HEK293 (cell line): Measurements from ENCODE around the gene RAB44.

ENCODE experiments used
- CTCF ChIA-PET: fragments of 350-600 bp; formaldehyde crosslinking; extraction: SDS; loops from one replicate; lab custom pipeline; 2021; ENCODE audit warnings: antibody characterized with exemption; lab: Yijun Ruan, JAX
- POLR2A ChIA-PET: fragments of 300-600 bp; formaldehyde crosslinking; extraction: SDS; loops from one replicate; lab custom pipeline; 2020; ENCODE audit warnings: antibody characterized with exemption, inconsistent platforms; lab: Yijun Ruan, JAX
- H3K27ac ChIP-seq: fragments of 200-500 bp; sonication (Bioruptor generic); 2 replicates; pipeline ENCODE4 v1.5.1; 2014; ENCODE audit warnings: low read depth, low read length, control low read depth, inconsistent platforms; ENCODE audit errors: extremely low read depth
- H3K36me3 ChIP-seq, 2 experiments: fragments of 200-500 bp in 1 of 2; sonication (Bioruptor generic) in 1 of 2; 1 replicate in 1 of 2; 2 replicates in 1 of 2; pipeline ENCODE4 v1.5.1; 2014 to 2017; ENCODE audit warnings: inconsistent platforms in 2 of 2, low read length in 2 of 2; ENCODE audit not compliant: control insufficient read depth in 2 of 2, insufficient read depth in 1 of 2
- H3K4me1 ChIP-seq: fragments of 200-500 bp; sonication (Bioruptor generic); 2 replicates; pipeline ENCODE4 v1.5.1; 2014; ENCODE audit warnings: mild to moderate bottlenecking, low read length, inconsistent platforms; ENCODE audit not compliant: control insufficient read depth, insufficient read depth
- H3K4me3 ChIP-seq: 2 replicates; pipeline ENCODE4 v1.5.1; 2011; ENCODE audit warnings: low read depth, mild to moderate bottlenecking, control low read depth, low read length, moderate library complexity
- H3K9me3 ChIP-seq: fragments of 200-500 bp; sonication (Bioruptor generic); 2 replicates; pipeline ENCODE4 v1.5.1; 2014; ENCODE audit warnings: low read depth, low read length, inconsistent platforms; ENCODE audit not compliant: control insufficient read depth, insufficient read depth
- BCL11B ChIP-seq: fragments of 450-650 bp; formaldehyde crosslinking; IDR thresholded peaks from 2 replicates; pipeline ENCODE4 v1.5.1; 2016; ENCODE audit warnings: low read depth, missing biosample characterization, missing genetic modification characterization
- FEZF1 ChIP-seq: fragments of 450-650 bp; formaldehyde crosslinking; IDR thresholded peaks from 2 replicates; pipeline ENCODE4 v1.5.1; 2016; ENCODE audit warnings: missing biosample characterization, missing genetic modification characterization
- GLIS1 ChIP-seq: fragments of 450-650 bp; formaldehyde crosslinking; IDR thresholded peaks from 2 replicates; pipeline ENCODE4 v1.5.1; 2016; ENCODE audit warnings: missing biosample characterization, missing genetic modification characterization
- HOXC10 ChIP-seq: sonication (generic); formaldehyde crosslinking; IDR thresholded peaks from 2 replicates; pipeline ENCODE4 v1.8.1; 2023; ENCODE audit warnings: mild to moderate bottlenecking, missing genetic modification reagents
- KLF1 ChIP-seq: fragments of 450-650 bp; formaldehyde crosslinking; IDR thresholded peaks from 2 replicates; pipeline ENCODE4 v1.5.1; 2016; ENCODE audit warnings: missing biosample characterization, missing genetic modification characterization
- MEIS1 ChIP-seq: sonication (generic); formaldehyde crosslinking; IDR thresholded peaks from 2 replicates; pipeline ENCODE4 v1.8.1; 2022; ENCODE audit warnings: missing genetic modification reagents, mild to moderate bottlenecking, borderline replicate concordance
- ZBTB44 ChIP-seq: fragments of 450-650 bp; IDR thresholded peaks from 2 replicates; pipeline ENCODE4 v1.5.1; 2018; ENCODE audit warnings: missing biosample characterization, mild to moderate bottlenecking, missing genetic modification characterization
- ZFP41 ChIP-seq: fragments of 450-650 bp; formaldehyde crosslinking; IDR thresholded peaks from 2 replicates; pipeline ENCODE4 v1.5.1; 2016; ENCODE audit warnings: missing biosample characterization, missing genetic modification characterization, borderline replicate concordance
- ZIC2 ChIP-seq: fragments of 450-650 bp; formaldehyde crosslinking; IDR thresholded peaks from 2 replicates; pipeline ENCODE4 v1.5.1; 2016; ENCODE audit warnings: missing biosample characterization, missing genetic modification characterization
- ZNF23 ChIP-seq: fragments of 450-650 bp; formaldehyde crosslinking; IDR thresholded peaks from 2 replicates; pipeline ENCODE4 v1.5.1; 2016; ENCODE audit warnings: missing biosample characterization, missing genetic modification characterization, borderline replicate concordance
- ZNF292 ChIP-seq: fragments of 450-650 bp; formaldehyde crosslinking; IDR thresholded peaks from 2 replicates; pipeline ENCODE4 v1.5.1; 2016; ENCODE audit warnings: low read depth, missing biosample characterization, missing genetic modification characterization, borderline replicate concordance
- ZNF394 ChIP-seq: fragments of 450-650 bp; formaldehyde crosslinking; IDR thresholded peaks from 2 replicates; pipeline ENCODE4 v1.5.1; 2016; ENCODE audit warnings: missing biosample characterization, missing genetic modification characterization, mild to moderate bottlenecking, moderate library complexity, borderline replicate concordance
- ZNF488 ChIP-seq: fragments of 450-650 bp; formaldehyde crosslinking; IDR thresholded peaks from 2 replicates; pipeline ENCODE4 v1.5.1; 2016; ENCODE audit warnings: missing biosample characterization, missing genetic modification characterization
- ZNF514 ChIP-seq: fragments of 450-650 bp; formaldehyde crosslinking; IDR thresholded peaks from 2 replicates; pipeline ENCODE4 v1.5.1; 2016; ENCODE audit warnings: missing biosample characterization, missing genetic modification characterization
- ZNF585B ChIP-seq: fragments of 450-650 bp; formaldehyde crosslinking; IDR thresholded peaks from 2 replicates; pipeline ENCODE4 v1.5.1; 2016; ENCODE audit warnings: missing biosample characterization, missing genetic modification characterization
- TF ChIP-seq, protein P1 (sequence below): fragments of 450-650 bp; formaldehyde crosslinking; IDR thresholded peaks from 2 replicates; pipeline ENCODE4 v1.5.1; 2016; ENCODE audit warnings: missing biosample characterization, missing genetic modification characterization
- TF ChIP-seq, protein P2 (sequence below): fragments of 450-650 bp; formaldehyde crosslinking; conservative IDR thresholded peaks from 2 replicates; pipeline ENCODE4 v1.5.1; 2016; ENCODE audit warnings: low read depth, missing biosample characterization, missing genetic modification characterization

Gene RAB44

DNA sequence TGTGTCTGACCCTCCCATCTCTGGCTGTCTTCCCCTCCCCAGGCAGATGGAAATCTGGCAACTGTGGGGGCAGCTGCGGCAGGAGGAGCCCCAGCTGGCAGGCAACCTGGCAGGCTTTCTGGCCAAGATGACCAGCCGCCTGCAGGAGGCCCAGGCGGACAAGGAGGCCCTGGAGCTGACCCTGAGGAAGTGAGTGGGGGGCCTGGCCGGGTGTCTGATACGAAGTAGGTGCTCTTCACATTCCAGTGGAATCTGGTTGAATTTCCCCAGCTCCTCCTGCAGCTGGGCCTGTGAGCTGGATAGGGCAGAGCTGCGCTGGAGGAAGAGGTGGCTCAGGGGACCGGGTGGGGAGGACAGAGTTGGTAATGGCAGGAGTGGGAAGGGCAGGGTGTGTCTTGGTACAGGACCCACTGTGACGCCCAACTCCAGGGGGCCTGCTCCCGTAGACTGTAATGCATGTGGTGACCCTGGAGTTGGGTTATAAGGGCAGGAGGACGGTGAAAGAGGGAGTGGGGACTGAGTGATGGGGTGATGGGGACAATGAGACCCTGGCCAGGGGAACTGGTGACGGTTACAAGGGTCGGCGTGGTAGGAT lies 19.7 kb downstream of the RAB44 start:
- Histone ChIP-seq H3K9me3 (no peaks in the 10 kb centered on the region), H3K4me1 (no peaks in the 10 kb centered on the region), H3K4me3 (no peak overlapping the region), H3K36me3 (no peaks in the 10 kb centered on the region), H3K27ac (no peak overlapping the region)
- POLR2A ChIA-PET = interaction anchor here (0.6 kb wide), 1 partner anchor 111 kb away, joined by 3 read pairs; no protein-coding TSS in a partner anchor
- CTCF ChIA-PET = interaction anchor here (0.7 to 1.8 kb wide), 2 partner anchors 10 to 103 kb away, joined by 3 read pairs; no protein-coding TSS in a partner anchor
- no peak for TF ChIP-seq ZBTB44 (tag by site-specific recombination)
- TF ChIP-seq KLF1 (tag by site-specific recombination) = peak; percentile 78

- Histone ChIP-seq H3K36me3 (no peaks in the 10 kb centered on the region), H3K9me3 (no peaks in the 10 kb centered on the region), H3K27ac (no peak overlapping the region), H3K4me3 (no peak overlapping the region), H3K4me1 (no peaks in the 10 kb centered on the region)
- POLR2A ChIA-PET = interaction anchor here (0.6 kb wide), 1 partner anchor 112 kb away, joined by 3 read pairs; no protein-coding TSS in a partner anchor
- CTCF ChIA-PET = interaction anchor here (0.6 to 1.8 kb wide), 5 partner anchors 41 to 301 kb away, joined by 3 to 4 read pairs (median 3); no protein-coding TSS in a partner anchor
- 0 out of 2 replicates have a peak, but pooled peaks have one; percentile 19 for TF ChIP-seq ZNF394 (tag by site-specific recombination)
- no peak for TF ChIP-seq ZFP41 (tag by site-specific recombination)
- TF ChIP-seq MEIS1 (CRISPR knock-in tag) = no peak
- TF ChIP-seq ZIC2 (tag by site-specific recombination) = peak; percentile 82
- no peak for TF ChIP-seq FEZF1 (tag by site-specific recombination)
- TF ChIP-seq BCL11B (tag by site-specific recombination) = no peak
- TF ChIP-seq ZNF514 = no peak
- TF ChIP-seq ZNF292 = no peak
- TF ChIP-seq ZNF585B (tag by site-specific recombination) = no peak
- TF ChIP-seq, protein P1, sequence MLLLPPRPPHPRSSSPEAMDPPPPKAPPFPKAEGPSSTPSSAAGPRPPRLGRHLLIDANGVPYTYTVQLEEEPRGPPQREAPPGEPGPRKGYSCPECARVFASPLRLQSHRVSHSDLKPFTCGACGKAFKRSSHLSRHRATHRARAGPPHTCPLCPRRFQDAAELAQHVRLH = no peak
- no peak for TF ChIP-seq HOXC10 (CRISPR knock-in tag)
- TF ChIP-seq GLIS1 (tag by site-specific recombination) = no peak
- no peak for TF ChIP-seq ZNF23 (tag by site-specific recombination)
- TF ChIP-seq ZNF488 (tag by site-specific recombination) = no peak
- TF ChIP-seq, protein P2, sequence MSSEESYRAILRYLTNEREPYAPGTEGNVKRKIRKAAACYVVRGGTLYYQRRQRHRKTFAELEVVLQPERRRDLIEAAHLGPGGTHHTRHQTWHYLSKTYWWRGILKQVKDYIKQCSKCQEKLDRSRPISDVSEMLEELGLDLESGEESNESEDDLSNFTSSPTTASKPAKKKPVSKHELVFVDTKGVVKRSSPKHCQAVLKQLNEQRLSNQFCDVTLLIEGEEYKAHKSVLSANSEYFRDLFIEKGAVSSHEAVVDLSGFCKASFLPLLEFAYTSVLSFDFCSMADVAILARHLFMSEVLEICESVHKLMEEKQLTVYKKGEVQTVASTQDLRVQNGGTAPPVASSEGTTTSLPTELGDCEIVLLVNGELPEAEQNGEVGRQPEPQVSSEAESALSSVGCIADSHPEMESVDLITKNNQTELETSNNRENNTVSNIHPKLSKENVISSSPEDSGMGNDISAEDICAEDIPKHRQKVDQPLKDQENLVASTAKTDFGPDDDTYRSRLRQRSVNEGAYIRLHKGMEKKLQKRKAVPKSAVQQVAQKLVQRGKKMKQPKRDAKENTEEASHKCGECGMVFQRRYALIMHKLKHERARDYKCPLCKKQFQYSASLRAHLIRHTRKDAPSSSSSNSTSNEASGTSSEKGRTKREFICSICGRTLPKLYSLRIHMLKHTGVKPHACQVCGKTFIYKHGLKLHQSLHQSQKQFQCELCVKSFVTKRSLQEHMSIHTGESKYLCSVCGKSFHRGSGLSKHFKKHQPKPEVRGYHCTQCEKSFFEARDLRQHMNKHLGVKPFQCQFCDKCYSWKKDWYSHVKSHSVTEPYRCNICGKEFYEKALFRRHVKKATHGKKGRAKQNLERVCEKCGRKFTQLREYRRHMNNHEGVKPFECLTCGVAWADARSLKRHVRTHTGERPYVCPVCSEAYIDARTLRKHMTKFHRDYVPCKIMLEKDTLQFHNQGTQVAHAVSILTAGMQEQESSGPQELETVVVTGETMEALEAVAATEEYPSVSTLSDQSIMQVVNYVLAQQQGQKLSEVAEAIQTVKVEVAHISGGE = no peak
Measured at GRCh38 chr6:36717871-36718540, 20.4 kb downstream of the RAB44 start.
